GM08714 (cell line): ENCODE data around the gene FXYD1.

ENCODE experiments used
- H3K4me3 ChIP-seq: fragments of 200-500 bp; sonication (Bioruptor generic); 2 replicates; pipeline ENCODE4 v1.5.1; 2014; ENCODE audit warnings: mild to moderate bottlenecking, low read length, inconsistent platforms
- ZNF274 ChIP-seq: IDR thresholded peaks from 2 replicates; pipeline ENCODE4 v1.6.1; 2012; ENCODE audit warnings: mild to moderate bottlenecking, low read depth, low read length

The FXYD1 gene

DNA sequence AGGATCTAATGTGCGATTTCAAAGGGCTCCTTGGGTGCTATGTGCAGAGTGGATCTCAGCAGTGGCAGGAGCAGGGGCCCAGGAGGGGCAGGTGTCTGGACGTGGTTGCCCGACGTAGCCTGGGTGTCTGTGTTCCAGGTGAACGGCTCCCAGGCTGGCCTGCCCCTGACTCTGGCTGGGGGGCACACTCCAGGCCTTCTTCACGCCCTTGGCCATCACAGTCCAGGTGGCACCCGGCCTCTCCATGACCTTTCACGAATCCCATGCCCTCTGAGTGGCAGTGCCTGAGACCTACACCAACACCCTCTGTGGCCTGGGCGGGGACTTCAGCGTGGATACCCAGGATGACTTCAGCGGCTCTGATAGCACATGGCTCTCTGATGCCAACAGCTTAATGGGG is 34.3 kb upstream of the FXYD1 start:
- H3K4me3 ChIP-seq = no peak overlapping the region
- TF ChIP-seq ZNF274 = no peak

DNA sequence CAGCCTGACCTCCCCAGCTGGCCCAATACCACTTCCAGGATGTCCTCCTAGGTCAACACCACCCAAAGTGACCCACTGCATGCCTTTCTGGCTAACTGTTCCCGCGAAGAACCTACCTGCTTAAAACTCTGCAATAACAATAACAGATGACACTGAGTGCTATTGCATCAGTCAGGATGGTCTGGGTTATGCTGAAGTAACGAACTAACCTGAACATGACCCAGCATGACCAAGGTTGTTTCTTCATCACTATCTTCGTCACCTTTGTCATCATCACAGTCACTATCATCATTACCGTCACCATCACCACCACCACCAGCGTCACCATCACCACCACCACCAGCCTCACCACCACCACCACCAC is 33.6 kb upstream of the FXYD1 start:
- TF ChIP-seq ZNF274 = no peak
- H3K4me3 ChIP-seq = no peak overlapping the region

DNA sequence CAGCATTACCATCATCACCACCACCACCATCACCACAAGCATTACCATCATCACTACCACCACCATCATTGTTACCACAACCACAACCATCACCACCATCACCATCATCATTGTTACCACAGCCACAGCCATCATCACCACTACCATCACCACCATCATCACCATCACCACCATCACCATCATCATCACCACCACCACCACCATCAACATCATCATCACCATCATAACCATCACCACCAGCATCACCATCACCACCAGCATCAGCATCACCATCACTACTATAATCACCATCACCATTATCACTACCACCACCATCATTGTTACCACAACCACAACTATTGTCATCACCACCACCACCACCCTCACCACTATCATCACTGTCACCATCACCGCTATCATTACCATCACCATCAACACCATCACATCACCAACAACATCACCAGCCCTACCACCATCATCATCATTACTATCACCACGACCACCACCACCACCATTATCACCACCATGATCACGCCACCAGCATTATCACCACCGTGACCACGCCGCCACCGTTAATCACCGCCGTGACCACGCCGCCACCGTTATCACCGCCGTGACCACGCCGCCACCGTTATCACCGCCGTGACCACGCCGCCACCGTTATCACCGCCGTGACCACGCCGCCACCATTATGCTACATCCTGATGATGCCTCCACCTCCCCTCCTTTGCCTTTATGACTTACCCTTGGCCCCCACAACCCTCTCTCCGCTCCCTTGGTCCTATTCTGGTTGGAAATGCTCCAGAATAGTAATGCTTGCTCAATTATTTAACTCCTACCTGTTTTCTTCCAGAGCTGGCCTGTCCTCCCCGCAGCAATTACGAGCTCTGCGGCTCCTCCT is 33.0 kb upstream of the FXYD1 start:
- TF ChIP-seq ZNF274 = no peak
- H3K4me3 ChIP-seq = no peak overlapping the region

DNA sequence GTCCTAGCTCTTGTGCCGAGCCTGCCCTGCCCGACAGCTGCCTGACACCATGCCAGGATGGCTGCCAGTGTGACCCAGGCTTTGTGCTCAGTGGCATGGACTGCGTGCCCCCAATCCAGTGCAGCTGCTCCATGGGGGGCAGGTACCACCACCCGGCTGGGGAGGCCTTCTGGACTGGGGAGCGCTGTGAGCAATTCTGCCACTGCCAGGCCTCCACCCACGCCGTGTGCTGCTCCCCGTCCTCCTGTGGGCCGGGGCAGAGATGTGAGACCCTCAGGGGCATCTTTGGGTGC is 32.4 kb upstream of the FXYD1 start:
- H3K4me3 ChIP-seq = no peak overlapping the region
- no peak for TF ChIP-seq ZNF274

GRCh38 chr19:35106898-35107541 is 31.6 kb upstream of the FXYD1 start:
- no peak overlapping the region for H3K4me3 ChIP-seq
- TF ChIP-seq ZNF274 = no peak

- H3K4me3 ChIP-seq = no peak overlapping the region
- TF ChIP-seq ZNF274 = no peak
Measured at GRCh38 chr19:35107545-35107944, 31.1 kb upstream of the FXYD1 start.

- TF ChIP-seq ZNF274 = no peak
- H3K4me3 ChIP-seq = no peak overlapping the region
Measured at GRCh38 chr19:35108730-35109129, 29.9 kb upstream of the FXYD1 start.

DNA sequence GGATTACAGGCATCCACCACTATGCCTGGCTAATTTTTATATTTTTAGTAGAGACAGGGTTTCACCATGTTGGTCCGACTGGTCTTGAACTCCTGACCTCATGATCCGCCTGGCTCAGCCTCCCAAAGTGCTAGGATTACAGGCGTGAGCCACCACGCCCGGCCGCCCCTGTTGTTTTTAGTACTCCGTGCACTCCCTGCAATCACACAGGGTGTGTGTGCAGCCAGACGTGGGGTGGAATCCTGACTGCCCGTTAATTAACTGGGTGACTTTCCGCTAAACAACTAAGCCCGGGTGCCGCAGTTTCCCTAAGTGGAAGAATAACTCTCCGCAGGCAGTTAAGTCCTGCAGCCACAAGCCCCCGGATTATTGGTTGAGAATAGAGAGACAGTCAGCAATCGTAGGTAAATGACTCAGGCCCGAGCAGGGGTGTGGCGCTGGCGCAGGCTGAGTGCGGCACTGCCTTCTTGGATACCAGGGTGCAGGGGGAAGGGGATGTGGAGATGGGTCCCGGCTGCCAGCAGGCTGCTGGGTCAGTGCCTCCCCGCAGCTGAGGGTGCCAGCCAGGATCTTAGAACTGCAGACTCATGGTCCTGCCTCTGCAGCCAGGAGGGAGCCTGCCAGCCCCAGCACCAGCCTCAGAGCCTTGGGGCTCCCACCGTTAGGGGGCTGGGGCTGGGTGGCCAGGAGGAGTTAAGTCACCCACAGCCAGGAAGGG is 29.1 kb upstream of the FXYD1 start:
- no peak overlapping the region for H3K4me3 ChIP-seq
- TF ChIP-seq ZNF274 = no peak

DNA sequence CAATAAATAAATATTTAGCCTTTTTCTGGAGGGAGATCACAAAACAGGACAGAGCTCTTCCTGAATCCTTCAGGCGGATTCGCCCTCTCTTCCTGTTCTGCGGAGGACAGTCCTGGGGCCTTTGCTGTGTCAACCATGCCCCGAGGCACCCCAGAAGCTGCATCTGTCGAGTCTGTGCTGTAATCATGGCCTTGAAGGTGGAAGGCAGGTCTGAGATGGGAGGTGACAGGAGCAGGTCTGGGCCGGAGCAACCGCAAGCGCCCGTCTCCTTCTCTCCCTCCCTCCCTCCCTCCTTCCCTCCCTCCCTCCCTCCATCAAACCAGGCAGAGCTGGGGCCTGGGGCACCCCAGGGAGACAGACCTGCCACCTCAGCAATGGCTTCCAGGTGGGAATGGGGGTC is 27.6 kb upstream of the FXYD1 start:
- no peak for TF ChIP-seq ZNF274
- H3K4me3 ChIP-seq = no peak overlapping the region

DNA sequence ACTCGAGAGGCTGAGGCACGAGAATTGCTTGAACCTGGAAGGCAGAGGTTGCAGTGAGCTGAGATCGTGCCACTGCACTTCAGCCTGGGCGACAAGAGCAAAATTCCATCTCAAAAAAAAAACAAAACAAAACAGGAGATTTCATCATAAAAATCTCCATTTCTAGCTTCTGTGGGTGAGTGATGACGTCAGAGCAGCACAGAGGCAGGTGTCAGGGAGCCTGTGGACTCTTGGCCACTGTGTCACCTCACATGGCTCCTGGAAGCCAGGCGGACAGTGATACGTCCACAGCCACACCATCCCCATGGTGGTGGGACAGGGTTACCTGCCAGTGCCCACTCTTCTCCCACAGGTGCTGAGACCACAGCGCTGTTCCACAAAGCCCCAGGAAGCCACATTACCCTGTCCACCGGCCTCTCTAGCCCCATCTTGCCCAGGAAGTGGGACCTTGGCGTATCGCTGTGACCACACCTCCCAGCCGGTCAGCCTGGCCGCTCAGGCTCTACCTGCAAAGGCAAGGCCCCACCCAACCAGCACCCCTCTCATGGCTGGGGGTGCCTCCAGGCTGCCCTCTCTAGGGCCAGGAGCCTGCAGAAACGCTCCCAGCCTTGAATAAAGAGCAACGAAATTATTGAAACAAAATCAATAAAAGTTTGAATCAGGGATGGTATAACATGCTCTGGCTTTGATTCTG is 25.5 kb upstream of the FXYD1 start:
- TF ChIP-seq ZNF274 = no peak
- no peak overlapping the region for H3K4me3 ChIP-seq

- H3K4me3 ChIP-seq = no peak overlapping the region
- TF ChIP-seq ZNF274 = no peak
Measured at GRCh38 chr19:35114353-35115176, 24.1 kb upstream of the FXYD1 start.

DNA sequence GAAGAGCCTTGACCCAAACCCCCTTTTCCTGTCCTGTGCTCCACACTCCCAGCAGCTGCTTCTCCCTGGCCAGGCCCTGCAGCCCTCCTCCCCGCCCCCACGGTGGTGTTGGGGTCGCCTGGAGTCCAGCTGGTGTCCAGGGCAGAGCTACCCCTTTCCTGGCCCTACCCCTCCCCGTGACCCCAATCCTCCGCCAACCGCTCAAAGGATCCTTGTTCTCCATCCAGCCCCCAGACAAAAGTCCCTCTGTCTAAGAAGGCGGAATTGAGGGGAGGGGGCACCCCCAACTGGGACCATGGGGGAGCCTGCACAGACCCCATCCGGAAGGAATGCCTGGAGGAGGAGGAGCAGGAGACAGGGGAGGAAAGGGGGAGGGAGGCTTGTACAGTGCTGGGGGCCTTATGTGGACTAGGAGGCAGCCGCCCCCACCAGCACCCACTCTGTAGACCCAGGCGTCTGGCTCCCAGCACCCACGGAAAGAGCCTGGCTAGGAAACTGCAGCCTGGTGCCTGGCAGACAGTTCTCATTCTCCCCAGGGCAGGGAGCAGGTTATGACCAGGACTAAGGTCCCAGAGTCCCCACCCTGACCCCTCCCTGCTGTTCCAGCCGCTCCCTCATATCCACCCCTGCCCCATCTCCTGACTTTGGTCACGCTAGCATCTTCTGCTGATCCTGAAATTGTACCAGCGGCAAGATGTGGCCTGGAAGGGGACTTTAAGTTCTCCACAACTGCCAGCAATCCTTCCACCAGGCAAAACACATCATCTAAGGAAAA is 23.3 kb upstream of the FXYD1 start, which contains the start of gene FXYD3:
Gene FXYD3 (plus strand): TSS at position 647 of the 775 bp plus-strand sequence. CDS start 3,554 bp downstream, outside the sequence.
- TF ChIP-seq ZNF274 = no peak
- H3K4me3 ChIP-seq = no peak within 1 kb of the TSS
